Fibroblast of lung (primary cell): ENCODE data around the gene MAPK9.

ENCODE experiments used
- CTCF ChIP-seq, 2 donors: IDR thresholded peaks in 1 of 2; conservative IDR thresholded peaks in 1 of 2; 1 replicate in 1 of 2; 2 replicates in 1 of 2; pipeline ENCODE4 v1.5.1; 2011 to 2012; ENCODE audit warnings: low read length in 2 of 2, control low read depth in 1 of 2, inconsistent platforms in 1 of 2, low read depth in 1 of 2, mild to moderate bottlenecking in 1 of 2
- EZH2 ChIP-seq: IDR thresholded peaks from 2 replicates; pipeline ENCODE4 v1.5.1; 2012; ENCODE audit warnings: low read length, control low read depth, mild to moderate bottlenecking; ENCODE audit errors: missing control alignments

DNA sequence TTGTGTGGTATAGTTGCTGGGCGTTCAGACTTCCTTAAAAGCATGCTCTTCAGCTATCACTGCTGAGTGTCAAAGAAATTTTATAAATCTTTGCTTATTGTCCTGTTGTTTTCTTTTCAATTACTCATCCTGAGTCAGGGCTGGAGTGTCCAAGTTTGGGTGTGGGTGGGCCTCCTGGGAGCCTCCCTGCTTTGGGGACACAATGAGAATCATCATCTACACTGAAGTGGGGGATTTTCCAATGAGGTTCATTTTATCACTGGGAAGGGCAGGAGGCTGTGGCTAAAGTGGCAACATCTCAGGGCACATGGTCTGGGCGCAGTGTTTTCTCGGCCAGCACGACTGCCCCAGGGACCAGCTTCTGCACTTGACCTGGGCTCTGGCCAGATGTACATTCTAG is 41.8 kb upstream of the MAPK9 start:
- no peak for TF ChIP-seq CTCF (conservative IDR thresholded peaks at IDR 0.05 in 1 of 2, IDR thresholded peaks at IDR 0.05 in 1 of 2; ENCODE audit: low read depth in 1 of 2, low read length in 2 of 2)
- no peak for TF ChIP-seq EZH2
